Osteocyte (in vitro differentiated cells): ENCODE data around the gene SLC4A7. TPM values are rescaled to one million over a fixed set of nuclear protein-coding genes. Genes with fewer than 3 reads are reported as not detected.
A peak's percentile ranks its signal among the peaks of the same experiment; 100 is the strongest.

Experiments
- DNase-seq: peaks from one replicate; pipeline ENCODE4 v3.0.0; 2021; ENCODE audit warnings: mixed read lengths; ENCODE audit not compliant: unreplicated experiment; ENCODE audit errors: extremely low spot score
- H3K27ac Mint-ChIP-seq: one replicate; pipeline ENCODE4 v1.8.0; 2021; ENCODE audit warnings: mild to moderate bottlenecking, mixed read lengths; ENCODE audit not compliant: unreplicated experiment
- H3K27me3 Mint-ChIP-seq: one replicate; pipeline ENCODE4 v1.8.0; 2021; ENCODE audit warnings: mixed read lengths; ENCODE audit not compliant: unreplicated experiment
- H3K36me3 Mint-ChIP-seq: one replicate; pipeline ENCODE4 v1.8.0; 2021; ENCODE audit warnings: mixed read lengths; ENCODE audit not compliant: unreplicated experiment
- H3K4me1 Mint-ChIP-seq: one replicate; pipeline ENCODE4 v1.8.0; 2021; ENCODE audit warnings: mixed read lengths; ENCODE audit not compliant: unreplicated experiment
- H3K4me3 Mint-ChIP-seq: one replicate; pipeline ENCODE4 v1.8.0; 2021; ENCODE audit warnings: mild to moderate bottlenecking, moderate library complexity, mixed read lengths; ENCODE audit not compliant: unreplicated experiment
- H3K9me3 Mint-ChIP-seq: one replicate; pipeline ENCODE4 v1.8.0; 2021; ENCODE audit warnings: mixed read lengths; ENCODE audit not compliant: unreplicated experiment
- CTCF ChIP-seq: fragments of 200-600 bp; sonication (generic); IDR thresholded peaks from 2 replicates; pipeline ENCODE4 v1.5.0; 2021; ENCODE audit warnings: antibody characterized with exemption, mild to moderate bottlenecking, moderate library complexity
- total RNA-seq: library from RNA; stranded (reverse); gene quantifications from 2 replicates; pipeline ENCODE4 v1.2.1, GENCODE V29; 2021

SLC4A7 gene
- total RNA-seq, 1 donor from 2014 or later = 83.7 TPM

GRCh38 chr3:27458929-27459328, 25.3 kb downstream of the SLC4A7 start:
- H3K4me1 Mint-ChIP-seq = peaks cover 44% of the 10 kb centered on the region
- H3K27me3 Mint-ChIP-seq = no peaks in the 10 kb centered on the region
- TF ChIP-seq CTCF = no peak
- peaks cover 6% of the 10 kb centered on the region for H3K9me3 Mint-ChIP-seq
- H3K4me3 Mint-ChIP-seq = no peak overlapping the region
- peaks cover 22% of the 10 kb centered on the region for H3K36me3 Mint-ChIP-seq
- peak overlapping the region; percentile 52 for H3K27ac Mint-ChIP-seq
- no peak for DNase-seq

GRCh38 chr3:27456554-27456953, 27.6 kb downstream of the SLC4A7 start:
- peaks cover 60% of the 10 kb centered on the region for H3K4me1 Mint-ChIP-seq

GRCh38 chr3:27454914-27455313, 29.3 kb downstream of the SLC4A7 start:
- Mint-ChIP-seq H3K9me3 (no peaks in the 10 kb centered on the region), H3K27ac (peak overlapping the region; percentile 78), H3K36me3 (peaks cover 17% of the 10 kb centered on the region), H3K4me1 (peaks cover 67% of the 10 kb centered on the region), H3K27me3 (no peaks in the 10 kb centered on the region), H3K4me3 (no peak overlapping the region)
- DNase-seq = no peak
- TF ChIP-seq CTCF = no peak

More at GRCh38 chr3:27456554-27456953, 27.6 kb downstream of the SLC4A7 start:
- Mint-ChIP-seq H3K4me3 (no peak overlapping the region), H3K36me3 (peaks cover 18% of the 10 kb centered on the region), H3K9me3 (peaks cover 6% of the 10 kb centered on the region), H3K27me3 (no peaks in the 10 kb centered on the region), H3K27ac (peak overlapping the region; percentile 50)
- no peak for DNase-seq
- no peak for TF ChIP-seq CTCF

GRCh38 chr3:27454461-27454860, 29.7 kb downstream of the SLC4A7 start:
- H3K4me1 Mint-ChIP-seq = peaks cover 71% of the 10 kb centered on the region
- H3K27me3 Mint-ChIP-seq = no peaks in the 10 kb centered on the region
- TF ChIP-seq CTCF = no peak
- no peaks in the 10 kb centered on the region for H3K9me3 Mint-ChIP-seq
- no peak for DNase-seq
- H3K36me3 Mint-ChIP-seq = peaks cover 17% of the 10 kb centered on the region
- no peak overlapping the region for H3K4me3 Mint-ChIP-seq
- peak overlapping the region; percentile 41 for H3K27ac Mint-ChIP-seq

- DNase-seq = no peak
- H3K27me3 Mint-ChIP-seq = no peaks in the 10 kb centered on the region
- H3K9me3 Mint-ChIP-seq = peaks cover 3% of the 10 kb centered on the region
- H3K36me3 Mint-ChIP-seq = peaks cover 20% of the 10 kb centered on the region
- H3K4me1 Mint-ChIP-seq = peaks cover 69% of the 10 kb centered on the region
- H3K27ac Mint-ChIP-seq = peak overlapping the region; percentile 37
- TF ChIP-seq CTCF = no peak
- H3K4me3 Mint-ChIP-seq = no peak overlapping the region
Observed at GRCh38 chr3:27452368-27453090, 31.7 kb downstream of the SLC4A7 start.
